ENCODE results near the gene UBE2E1.
A peak's percentile ranks its signal among the peaks of the same experiment; 100 is the strongest.

UBE2E1 gene

DNA sequence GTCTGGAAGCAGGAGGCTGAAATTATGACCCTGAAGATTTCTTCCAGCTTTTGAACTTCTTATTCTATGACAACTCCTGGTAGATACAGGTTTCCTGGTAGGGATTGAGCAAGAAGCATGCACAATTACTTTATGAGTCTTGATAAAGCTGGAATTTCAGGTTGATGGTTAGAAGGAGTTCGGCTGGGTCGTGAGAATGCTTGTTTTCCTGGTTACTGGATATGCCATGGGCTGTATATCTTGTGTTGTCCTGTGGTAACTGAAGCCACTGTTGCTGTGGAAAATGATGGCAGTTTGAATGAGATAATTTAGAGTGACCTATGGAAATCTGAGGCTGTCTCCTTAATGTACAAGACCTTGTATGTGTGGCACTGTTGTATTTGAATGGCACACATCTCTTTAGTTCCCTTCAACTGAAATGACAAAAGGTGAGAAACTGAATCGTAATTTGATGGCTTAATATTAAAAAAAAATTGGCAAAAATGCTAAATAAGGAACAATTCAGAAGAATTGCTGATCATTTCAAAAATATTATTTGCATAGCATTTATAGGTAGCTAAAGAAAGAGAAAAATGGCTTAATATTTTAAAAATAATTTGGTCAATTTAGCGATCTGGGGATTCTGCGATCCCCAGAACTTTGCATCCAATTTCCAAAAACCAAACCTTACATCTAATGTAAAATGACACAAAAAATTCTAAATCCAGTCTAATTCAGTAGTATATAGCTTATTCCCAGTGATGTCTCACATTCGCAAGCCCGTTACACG lies 1.1 kb upstream of the UBE2E1 start:
- no peak overlapping the region for H3K4me3 ChIP-seq (ENCODE audit: low read depth, low read length)
- no peak for DNase-seq (ENCODE audit: low read depth)
- TF ChIP-seq, protein P1, sequence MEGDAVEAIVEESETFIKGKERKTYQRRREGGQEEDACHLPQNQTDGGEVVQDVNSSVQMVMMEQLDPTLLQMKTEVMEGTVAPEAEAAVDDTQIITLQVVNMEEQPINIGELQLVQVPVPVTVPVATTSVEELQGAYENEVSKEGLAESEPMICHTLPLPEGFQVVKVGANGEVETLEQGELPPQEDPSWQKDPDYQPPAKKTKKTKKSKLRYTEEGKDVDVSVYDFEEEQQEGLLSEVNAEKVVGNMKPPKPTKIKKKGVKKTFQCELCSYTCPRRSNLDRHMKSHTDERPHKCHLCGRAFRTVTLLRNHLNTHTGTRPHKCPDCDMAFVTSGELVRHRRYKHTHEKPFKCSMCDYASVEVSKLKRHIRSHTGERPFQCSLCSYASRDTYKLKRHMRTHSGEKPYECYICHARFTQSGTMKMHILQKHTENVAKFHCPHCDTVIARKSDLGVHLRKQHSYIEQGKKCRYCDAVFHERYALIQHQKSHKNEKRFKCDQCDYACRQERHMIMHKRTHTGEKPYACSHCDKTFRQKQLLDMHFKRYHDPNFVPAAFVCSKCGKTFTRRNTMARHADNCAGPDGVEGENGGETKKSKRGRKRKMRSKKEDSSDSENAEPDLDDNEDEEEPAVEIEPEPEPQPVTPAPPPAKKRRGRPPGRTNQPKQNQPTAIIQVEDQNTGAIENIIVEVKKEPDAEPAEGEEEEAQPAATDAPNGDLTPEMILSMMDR (IDR thresholded peaks at IDR 0.05; ENCODE audit: insufficient read depth, low read depth, low read length, missing control alignments) = no peak

DNA sequence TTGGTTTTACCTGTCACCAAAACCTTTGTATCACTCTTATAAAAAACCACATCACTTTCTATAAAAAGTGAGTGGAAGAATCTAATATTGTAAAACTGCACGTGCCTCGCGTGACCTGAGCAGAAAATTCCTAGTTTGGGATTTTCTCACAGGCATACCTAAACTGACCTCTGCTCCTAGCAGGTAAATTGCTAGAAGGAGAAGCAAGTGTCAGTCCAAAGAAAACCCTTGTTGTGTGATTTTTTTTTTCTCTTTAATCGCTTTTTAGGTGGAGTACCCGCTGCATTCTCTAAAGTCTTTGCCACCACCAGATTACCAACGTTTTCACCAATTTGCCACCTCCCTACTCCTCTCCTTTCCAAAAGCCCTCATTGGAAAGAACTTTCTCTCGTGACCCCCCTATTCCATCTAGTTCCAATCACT lies 534 bp upstream of the UBE2E1 start:
- TF ChIP-seq, protein P1 (IDR thresholded peaks at IDR 0.05; ENCODE audit: insufficient read depth, low read depth, low read length, missing control alignments) = no peak
- no peak for DNase-seq (ENCODE audit: low read depth)
- H3K4me3 ChIP-seq (ENCODE audit: low read depth, low read length) = peak overlapping the region; percentile 71

DNA sequence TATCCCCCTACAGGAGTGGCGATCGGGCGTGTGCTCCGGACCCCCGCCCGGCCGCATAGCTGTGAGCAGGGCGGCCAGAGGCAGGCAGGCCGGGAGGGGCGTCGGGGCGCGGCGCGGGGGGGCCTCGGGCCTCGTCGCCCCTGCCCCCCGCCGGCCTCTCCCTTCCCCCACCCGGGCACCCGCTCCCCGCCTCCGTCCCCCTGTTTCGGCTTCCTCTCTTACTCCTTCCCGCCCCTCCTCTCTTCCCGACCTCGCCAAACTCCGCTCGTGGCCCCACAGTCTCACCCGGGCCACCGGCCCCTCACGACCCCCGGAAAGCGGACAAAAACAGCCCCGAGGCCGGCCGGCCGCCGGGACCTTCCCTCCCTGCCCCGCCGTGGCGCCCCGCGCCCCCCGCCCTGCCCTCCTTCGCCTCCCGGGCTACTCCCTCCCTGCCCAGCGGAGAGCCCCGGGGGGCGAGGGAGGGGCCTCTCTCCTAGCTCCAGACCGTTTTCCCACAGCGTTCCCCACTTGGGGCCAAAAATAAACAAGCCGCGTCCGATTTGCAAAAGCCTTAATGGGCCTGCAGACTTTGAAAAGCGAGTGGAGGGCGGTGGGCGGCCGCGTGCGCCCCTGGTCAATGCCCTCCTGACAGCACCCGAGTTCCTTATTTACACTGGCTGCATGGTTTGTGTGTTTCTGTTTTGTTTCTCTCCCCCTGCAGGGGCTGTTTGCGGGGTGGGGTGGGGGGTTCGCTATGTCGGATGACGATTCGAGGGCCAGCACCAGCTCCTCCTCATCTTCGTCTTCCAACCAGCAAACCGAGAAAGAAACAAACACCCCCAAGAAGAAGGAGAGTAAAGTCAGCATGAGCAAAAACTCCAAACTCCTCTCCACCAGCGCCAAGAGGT lies 1.0 kb downstream of the UBE2E1 start:
- DNase-seq (ENCODE audit: low read depth) = peak; percentile 34
- TF ChIP-seq, protein P1 (IDR thresholded peaks at IDR 0.05; ENCODE audit: insufficient read depth, low read depth, low read length, missing control alignments) = no peak
- H3K4me3 ChIP-seq (ENCODE audit: low read depth, low read length) = peak overlapping the region; percentile 71

DNA sequence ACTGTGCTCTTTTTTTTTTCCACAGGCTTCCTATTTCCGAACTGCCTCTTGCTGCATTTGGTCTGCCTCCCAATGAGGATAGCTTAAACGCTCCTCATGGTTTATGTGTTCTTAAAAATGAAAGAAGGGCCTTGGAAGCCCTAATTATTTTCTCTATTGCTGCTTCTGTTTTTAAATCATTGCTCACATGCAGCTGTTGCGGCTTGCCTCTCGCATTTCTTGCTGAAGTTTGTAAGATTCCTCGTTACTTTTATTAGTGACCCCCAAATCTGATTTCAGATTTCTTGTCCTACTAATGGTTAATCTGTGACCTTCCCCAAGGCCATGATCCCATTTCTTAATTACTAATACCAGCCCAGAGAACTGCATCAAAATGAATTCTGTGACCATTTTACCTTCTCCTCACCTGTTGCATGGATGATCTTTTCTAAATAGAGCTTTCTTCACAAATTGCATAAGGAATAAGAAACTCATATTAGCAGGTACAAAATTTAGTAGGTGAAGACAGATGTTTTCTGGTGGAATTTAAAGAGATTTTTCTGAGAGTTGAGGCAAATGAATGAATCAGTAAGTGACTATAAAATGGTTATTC lies 1.8 kb downstream of the UBE2E1 start:
- DNase-seq (ENCODE audit: low read depth) = no peak
- H3K4me3 ChIP-seq (ENCODE audit: low read depth, low read length) = peak overlapping the region; percentile 71
- TF ChIP-seq, protein P1 (IDR thresholded peaks at IDR 0.05; ENCODE audit: insufficient read depth, low read depth, low read length, missing control alignments) = no peak

DNA sequence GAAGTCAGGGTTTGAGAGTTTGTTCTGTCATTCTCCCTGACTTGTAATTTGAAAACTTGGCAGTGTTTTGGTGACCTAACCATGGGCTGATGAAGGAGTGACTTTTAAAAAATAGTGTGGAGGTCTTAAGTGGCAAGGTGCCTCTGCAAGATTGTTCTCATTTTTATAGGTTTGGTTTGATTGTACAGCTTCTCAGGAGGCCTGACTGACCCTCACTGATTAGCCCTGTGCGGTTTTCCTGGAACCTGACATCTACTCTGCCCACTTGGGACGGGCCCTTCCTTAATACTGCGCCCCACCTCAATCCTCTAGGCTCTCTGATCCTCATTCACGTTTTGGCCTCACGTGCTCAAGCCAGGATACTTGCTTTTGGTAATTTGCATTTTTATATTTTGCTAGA lies 2.8 kb downstream of the UBE2E1 start:
- H3K4me3 ChIP-seq (ENCODE audit: low read depth, low read length) = peak overlapping the region; percentile 71
- TF ChIP-seq, protein P1 (IDR thresholded peaks at IDR 0.05; ENCODE audit: insufficient read depth, low read depth, low read length, missing control alignments) = no peak
- DNase-seq (ENCODE audit: low read depth) = no peak

DNA sequence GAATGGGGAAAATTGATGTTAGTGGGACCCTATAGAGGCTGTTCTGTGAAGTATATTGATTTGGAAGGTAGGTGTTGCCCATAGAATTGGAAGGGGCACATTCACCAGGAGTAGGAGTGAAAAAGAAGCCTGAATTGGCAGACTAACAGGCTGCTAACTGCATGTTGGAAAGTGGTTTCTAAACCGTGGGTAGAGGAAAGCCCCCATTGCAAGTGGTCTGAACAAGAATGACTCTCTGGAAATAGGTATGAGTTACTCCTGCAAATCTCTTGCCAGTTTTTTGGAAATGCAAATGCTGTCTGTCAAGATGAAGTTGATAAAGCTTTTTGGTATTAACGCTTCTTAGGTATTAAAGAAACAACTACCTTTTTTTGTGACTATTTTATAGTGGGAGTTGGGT lies 3.5 kb downstream of the UBE2E1 start:
- DNase-seq (ENCODE audit: low read depth) = peak; percentile 55
- H3K4me3 ChIP-seq (ENCODE audit: low read depth, low read length) = peak overlapping the region; percentile 71
- TF ChIP-seq, protein P1 (IDR thresholded peaks at IDR 0.05; ENCODE audit: insufficient read depth, low read depth, low read length, missing control alignments) = no peak
